Activated naive CD8-positive, alpha-beta T cell treated with anti-CD3 and anti-CD28 coated beads, Interleukin-2, amount 50 U/mL, for 16 hours (primary cell): Measurements from ENCODE around the gene PCDH1.
"Not testable (repeated sequence)": the region's sequence is repeated elsewhere in the genome, so short reads cannot be mapped to it uniquely, and the experiment has no call there.

ENCODE experiments used
- DNase-seq: peaks from one replicate; pipeline ENCODE4 v3.0.0-alpha.2; 2020; ENCODE audit warnings: low read depth, low spot score

Gene PCDH1

DNA sequence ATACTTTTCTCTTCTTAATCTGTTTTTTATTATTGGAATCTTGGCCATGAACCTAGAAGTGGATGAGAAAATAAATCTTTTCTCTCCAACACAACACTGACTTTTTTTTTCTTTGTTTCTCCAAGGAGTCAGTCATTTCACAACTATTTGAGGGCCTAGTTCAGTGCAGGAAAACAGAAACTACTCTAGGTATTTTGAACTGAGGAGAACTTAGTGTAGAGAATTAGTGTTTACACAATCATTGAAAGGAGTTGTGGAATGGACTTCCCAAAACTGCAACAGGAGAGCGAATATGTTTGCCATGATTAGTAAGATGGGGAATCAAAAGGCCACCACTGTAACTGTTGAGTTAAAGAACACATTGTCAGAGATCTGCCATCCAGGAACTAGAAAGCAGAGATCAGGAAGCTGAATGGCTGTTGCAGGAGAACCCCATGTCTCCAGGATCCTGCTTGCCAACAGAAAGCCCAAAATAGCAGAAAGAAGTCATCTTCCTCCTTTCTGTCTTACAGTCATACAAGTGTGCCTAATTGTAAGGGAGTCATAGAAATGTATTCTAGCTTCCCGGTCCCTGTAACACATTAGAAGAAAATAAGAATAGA lies 20.3 kb upstream of the PCDH1 start:
- no peak for DNase-seq

DNA sequence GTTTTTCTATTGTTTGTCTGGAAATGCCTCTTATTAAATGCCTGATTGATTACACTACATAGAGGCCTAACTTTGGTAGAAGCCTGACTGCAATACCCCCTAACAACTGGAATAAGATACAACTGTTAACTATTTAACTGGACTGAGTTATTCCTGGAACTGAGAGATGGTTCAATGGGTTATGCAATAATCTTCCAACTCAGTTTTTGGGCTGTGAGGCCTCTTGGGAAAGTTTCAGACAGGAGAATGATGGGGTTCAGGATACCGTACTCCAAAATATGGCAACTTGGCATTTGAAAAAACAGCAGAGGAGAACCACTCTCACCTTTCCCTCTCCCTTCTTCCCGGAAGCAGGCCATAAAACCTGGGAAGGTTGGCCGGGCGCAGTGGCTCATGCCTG lies 19.2 kb upstream of the PCDH1 start:
- no peak for DNase-seq

DNA sequence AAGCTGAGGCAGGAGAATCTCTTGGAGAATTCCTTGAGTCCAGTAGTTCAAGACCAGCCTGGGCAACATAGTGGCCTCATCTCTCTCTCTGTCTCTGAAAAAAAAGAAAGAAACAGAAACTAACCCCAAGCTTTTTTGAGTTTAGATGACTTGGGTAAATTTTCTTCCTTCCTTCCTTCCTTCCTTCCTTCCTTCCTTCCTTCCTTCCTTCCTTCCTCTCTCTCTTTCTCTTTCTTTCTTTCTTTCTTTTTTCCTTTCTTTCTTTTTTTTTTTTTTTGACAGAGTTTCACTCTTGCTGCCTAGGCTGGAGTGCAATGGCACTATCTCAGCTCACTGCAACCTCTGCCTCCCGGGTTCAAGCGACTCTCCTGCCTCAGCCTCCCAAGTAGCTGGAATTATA lies 12.2 kb upstream of the PCDH1 start:
- not testable (repeated sequence) for DNase-seq

DNA sequence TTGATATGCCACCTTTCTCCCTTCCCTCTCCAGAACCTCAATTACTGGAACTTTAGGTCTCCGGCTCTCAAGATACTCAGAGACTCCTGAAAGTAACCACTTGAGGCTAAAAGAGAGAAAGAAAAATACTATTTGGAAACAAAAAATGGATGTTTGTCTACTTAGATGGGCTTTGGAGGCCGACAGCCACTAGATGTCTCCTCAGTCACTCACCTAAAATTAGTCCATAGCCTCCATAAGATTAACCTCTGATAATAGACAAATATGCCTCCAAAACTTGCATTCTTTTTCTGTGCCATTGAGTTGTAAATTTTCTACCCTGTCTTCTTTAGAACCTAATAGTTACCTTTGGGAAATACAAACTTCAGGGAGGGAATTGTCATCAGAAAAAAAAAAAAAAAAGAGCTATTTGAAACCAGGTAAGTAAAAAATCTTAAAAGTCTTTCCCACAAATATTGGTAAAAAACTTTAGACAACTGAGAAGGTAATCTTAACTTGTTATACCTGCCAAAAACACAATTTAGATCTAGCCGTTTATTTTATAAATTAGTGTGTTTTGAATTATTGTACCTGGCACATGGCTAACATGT lies 11.2 kb upstream of the PCDH1 start:
- no peak for DNase-seq

DNA sequence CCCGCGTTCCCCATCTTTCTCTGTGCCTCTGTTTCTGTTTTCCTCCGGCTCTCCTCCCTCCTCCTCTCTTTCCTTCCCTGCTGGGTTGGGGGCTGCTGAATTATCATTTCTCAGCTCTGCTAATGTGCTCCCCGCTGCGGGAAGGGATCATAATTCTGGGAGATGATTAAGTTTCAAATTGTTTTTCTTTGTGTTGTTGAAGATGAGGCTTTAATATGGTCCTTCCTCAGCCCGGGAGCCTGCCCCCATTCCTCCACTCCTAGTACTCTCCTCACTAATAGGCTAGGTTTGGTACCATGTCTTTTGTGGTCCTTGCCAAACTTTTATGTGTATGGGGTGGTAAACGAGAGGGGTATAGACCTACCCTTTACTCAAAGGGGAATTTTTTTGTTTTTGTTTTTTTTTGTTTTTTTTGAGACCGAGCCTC lies 5.7 kb upstream of the PCDH1 start:
- DNase-seq: no peak

DNA sequence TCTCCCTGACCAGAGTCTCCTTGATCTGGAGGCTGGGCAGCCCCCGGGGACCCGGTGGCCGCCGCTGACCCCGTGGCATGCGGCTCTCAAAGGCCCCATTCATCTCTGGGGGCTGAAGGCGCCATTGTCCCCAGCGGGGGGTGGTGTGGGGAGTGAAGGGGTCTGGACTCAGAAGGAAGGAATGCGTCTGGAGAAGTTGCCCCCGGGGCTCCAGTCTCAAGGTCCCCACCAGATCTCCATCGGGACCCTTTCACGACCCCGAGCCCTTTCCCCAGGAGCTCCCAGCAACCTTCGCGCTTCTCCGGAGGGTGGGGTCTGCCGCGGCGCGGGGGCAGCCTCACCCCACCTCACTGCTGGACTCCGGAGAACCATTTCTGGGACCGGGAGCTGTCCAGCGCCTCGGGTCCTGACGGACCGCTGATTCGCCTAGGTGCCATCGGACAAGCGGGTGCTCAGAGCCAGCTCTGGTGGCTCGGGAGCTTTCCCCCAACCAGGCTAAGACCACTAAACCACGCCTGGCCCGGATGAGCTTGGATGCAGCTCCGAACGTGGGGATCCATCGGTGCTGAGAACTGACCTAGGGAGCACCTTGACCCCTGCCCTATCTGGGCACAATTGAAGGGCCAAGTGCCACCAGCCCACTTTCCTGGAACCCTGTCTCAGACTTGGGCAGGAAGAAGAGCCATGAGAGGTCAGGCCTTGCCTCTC lies 5.1 kb upstream of the PCDH1 start:
- DNase-seq: no peak

DNA sequence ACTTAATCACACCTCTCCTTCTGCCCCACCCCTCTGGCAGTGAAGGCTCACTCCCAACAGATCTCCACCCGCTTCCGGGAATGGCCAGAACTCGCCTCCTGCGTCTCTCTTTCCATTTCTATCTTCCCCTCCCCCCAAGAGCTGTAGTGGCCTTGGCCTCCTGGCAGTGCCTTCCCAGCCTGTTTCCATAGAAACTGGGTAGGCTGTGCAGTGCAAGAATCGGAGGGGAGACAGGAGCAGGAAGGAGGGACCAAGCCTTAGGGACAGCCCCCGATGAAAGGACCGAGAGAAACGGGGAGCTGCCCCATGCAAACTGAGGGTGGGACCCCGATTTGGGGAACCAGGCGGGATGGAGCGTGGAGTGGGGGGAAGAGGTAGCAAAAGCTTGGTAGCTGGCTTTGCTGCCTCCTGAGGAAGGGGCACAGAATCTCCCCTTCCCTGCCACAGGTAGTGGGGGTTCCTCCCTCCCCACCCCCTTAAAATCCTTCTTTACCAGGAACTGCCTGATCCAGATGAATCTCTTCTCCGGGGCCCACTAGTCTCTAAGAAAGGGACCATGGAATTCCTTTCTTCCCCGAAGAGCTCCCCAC lies 4.5 kb upstream of the PCDH1 start:
- DNase-seq: no peak

DNA sequence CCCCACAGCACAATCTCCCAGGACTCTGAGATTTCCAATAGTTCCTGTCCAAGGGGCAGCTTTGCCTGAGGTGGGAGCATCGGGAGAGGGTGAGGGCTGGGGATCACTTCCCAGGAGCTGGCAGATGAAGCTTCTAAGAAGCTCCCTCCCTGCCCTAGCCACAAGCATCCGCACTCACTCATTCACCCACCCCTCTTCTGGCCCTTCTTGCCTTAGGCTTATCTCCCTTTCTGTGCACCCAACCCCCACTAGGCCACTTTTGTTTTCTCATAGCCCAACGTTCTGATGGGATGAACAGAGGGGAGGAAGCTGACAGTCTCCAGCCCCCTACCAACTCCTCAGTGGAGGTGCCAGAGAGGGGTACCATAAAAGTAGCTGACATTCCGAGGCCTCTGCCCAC lies 3.7 kb upstream of the PCDH1 start:
- no peak for DNase-seq

DNA sequence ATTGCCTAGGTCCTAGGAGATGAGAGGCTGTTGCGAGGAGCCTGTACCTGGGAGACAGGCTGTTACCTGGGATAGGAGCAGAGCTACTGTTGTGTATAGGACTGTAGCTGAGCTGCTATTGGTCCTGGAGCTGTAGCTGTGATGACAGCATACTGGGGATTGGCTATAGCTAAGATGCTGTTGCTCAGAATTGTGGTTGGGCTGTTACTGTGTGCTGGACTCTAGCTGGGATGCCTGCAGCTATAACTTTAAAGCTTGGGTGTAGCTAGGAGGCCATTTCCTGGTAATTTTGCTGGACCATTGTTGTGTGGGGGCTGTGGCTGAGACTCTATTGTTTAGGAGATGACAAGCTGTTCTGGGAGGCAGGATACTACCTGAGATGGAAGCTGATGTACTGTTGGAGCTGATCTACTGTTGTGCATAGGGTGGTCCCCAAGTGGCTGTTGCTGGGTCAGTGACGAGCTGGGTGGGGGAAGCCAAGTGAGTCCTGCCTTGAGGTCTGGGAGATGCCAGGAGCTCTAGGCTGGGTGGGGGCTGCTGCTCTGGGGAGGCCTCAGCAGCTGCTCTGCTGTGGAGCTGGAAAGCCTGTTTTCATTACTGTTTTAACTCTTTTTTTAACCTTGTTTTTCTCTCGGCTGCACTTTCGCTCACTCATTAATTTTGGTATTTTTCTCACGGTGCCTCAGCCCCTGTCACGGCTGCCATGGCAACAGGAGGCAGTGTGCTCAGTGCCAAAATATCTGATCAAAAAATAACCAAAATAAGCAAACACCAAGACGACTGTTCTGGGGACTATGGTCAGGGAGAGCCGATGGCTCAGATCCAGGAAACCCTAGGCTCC lies 3.0 kb upstream of the PCDH1 start:
- no peak for DNase-seq

DNA sequence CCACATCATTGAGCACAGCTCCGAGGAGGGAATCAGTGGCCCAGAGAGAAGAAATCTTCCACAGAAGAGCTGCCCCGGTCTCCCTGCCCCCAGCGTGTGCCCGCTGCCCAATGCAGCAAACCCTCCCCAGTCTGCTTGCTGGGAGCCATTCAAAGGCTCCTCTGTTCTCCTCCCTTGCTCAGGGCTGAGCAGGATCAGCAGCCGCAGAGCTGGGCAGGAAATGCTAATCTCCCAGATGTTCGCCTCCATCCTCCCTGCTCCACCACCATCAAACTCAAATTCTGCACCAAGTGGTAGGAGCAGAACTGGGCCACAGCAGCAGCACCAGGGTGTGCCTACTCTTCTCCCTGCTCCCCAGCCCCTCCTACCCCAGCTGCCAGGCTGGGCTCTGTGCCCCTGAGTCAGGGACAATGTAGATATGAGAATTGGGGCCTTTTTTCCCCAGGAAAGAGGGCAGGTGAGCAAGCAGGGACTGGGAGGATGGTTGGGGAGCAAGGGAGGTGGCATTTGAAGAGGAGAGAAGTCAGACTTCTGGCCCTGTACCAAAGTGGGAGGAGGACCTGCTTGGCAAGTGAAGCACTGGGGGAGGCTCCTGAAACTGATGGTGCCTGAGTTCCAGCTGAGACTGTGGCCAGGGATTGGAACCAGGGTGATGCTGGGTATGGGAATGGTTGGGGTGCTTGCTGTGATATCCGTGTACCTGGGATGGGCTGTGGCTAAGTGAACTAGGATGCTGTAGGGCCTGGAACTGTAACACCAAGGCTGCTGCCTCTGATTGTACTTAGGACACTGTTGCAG lies 1.9 kb upstream of the PCDH1 start:
- DNase-seq: no peak

DNA sequence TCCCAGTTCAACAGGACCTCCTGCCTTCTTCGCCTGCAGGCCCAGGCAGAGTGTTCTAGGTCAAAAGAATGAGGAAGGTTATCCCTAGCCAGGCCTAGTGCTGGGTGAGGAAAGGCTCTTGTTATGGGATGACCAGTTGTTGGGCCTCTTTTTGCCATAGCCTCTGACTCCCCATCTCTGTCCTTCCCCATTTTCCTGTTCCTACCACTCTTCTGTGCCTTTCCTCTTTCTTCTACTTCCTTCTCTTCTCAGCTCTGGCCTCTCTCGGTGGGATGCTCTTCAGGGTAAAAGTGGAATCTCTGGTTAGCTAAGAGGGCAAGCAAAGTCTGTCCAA lies 1.2 kb upstream of the PCDH1 start:
- DNase-seq: no peak

DNA sequence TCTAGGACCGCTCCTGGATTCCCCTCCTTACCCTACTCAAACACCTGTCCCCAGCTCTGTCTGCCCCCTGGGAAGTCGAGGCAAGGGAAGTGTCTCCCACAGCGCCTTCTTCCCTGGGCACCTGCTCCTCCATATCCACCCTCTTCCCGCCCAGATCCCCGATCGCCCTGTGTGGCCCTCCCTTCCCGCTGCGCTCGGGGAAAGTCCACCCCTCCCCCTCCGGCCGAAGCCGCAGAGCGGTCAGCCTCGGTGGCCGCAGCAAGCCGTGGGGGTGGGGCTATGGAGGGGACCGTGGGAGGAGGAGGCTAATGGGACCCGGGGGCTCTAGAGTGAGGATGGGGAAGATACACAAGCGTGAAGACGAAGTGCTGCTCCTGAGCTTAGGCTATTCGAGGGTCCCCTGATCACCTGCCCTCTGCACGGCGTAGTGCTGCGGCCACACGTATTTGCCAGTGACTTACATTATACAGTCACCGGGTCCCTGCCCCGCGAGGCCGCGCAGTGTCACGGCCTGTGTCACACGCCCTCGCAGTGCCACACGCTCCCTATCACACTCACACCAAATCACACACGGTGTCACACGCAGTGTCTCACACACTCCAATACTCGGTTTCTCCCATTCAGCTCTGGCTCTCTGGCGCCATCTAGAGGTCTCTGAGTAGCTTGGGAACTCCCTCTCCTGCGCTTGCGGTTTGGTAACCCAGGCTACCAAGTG lies 658 bp upstream of the PCDH1 start:
- peak; percentile 76 for DNase-seq

DNA sequence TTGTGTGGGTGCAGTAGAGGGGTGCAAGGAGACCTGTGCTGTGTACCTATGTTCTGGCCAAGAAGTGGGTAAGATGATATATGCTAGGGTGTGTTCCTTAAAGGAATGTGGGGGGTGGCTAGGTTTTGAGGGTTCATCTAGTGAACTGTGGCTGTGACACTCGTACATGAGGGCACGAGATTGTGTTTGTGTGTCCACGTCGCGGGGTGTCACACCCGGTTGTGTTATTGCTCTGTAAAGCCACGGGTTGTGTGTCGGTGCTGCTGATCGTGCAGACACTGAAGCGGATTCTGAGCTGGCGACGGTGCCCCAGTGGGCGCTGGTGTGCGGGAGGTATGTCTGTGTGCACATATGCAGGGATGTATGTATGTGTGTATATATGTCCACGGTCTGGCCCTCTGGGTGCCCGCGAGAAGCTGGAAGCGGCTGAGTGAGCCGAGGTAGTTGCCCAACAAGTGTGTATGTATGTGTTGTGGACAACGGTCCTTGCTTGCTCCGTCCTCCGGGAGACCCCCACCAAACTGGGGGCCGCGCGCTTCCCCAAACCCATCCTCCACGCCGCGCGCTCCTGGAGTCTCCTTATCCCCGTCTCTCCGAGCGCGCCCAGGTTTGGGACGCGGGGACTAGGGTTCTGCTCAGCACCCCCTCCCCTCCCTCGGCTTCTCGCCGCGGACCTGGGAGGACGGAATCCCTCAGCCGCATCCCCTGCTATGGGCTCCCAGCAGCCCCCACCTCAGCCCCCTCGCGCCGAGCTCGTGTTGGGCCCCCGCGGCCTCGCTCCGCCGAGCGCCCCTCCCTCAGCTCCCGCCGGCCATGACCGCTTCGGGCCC lies 639 bp downstream of the PCDH1 start:
- DNase-seq: no peak

DNA sequence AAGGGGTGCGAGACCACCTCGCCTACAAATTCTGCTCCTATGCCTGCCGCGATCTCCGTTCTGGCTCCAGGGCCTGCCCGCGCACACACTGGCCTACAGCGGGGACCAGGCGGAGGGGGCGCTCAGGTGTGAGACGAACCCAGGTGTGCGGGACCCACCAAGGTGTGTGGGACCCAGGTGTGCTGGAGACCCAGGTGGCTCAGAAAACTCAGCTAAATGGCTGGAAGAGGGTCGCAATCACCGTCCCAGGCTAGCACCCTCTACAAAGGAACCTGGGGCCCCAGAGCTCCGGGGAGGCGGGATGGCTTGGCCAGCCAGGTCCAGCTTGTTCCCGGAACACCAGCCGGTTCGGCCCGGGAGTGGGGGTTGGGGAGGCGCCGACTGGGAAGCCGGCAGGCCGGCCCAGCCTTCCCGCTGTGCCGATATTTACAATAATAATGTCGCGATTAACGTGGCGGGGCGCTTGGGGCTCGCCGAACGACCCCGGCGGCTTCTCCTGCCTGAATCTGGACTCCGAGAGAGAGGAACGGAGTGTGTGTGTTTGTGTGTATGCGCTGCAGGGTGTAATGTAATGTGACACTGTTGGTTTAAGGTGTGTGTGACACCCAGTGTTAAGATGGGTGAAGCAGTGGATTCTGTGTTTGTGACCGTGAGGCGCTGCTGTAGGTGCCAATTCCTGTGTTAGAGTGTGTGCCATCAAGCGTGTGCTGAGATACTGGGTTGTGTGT lies 1.4 kb downstream of the PCDH1 start:
- DNase-seq: no peak

DNA sequence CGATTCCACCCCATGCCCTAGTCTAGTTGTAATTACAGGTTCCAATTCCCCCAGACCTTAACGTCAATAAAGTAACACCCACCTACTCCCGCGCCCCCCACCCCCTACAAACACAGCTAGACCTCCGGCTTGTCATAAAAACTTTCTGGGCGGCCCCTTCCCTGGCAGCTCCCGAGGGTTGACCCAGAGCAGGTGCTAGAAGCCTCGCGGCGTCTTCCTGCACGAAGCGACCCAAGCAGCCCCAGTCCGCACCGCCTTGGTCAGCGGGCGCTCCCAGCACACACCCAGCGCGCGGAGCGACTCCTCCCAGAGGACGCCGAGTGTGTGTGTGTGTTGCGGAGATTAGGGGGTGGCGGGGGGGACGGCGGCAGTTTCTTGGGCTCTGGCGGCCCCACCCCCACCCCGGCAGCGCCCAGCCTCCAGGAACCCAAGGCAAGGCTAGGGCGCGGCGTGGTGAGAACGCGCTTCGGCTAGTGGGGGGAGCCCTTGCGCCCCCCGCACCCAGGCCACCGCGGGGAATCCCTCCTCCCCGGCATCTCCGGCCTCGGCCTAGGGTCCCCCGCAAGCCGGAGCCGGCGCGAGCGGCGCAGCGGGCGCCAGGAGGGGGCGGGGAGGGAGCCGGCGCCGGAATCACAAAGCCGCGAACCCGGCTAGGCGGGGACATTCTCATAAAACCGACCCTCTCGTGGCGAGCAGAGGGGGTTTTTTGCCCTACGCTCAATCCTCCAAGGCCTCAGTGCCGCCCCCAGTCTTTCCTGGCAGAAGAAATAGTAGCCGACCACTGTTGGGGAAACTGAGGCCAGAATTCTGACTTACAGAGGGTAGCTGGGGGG lies 2.2 kb downstream of the PCDH1 start:
- DNase-seq: no peak

DNA sequence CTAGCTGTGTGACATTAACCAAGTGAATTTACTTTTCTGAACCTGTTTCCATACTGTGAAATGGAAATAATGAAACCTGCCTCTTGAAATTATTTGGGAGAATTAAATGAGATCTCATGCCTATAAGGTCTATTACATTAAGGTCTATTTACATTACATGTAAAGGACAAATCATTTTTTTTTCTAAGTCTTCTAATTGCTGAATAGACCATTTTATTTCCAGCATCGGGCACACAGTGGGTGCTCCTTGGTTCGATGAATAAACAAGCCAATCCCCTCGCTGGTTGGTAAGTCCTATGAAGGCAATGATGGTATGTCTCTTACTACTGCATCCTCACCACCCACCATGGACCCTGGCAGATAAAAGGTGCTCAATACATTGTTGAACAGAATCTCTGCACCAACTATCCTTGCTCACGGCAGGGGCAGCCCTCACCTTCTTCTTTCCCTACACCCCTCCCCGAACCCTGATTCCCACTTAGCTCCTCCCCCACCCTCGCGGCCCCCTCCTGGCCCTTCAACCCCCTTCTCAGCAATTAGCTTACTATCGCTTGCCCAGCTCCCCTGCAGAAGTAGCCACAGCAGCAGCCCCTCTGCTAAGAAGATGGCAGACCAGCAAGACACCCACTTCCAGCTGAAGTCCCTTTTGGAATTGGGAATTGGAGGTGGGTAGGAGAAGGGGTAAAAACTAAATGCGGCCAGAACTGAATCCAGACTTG lies 3.0 kb downstream of the PCDH1 start:
- no peak for DNase-seq

DNA sequence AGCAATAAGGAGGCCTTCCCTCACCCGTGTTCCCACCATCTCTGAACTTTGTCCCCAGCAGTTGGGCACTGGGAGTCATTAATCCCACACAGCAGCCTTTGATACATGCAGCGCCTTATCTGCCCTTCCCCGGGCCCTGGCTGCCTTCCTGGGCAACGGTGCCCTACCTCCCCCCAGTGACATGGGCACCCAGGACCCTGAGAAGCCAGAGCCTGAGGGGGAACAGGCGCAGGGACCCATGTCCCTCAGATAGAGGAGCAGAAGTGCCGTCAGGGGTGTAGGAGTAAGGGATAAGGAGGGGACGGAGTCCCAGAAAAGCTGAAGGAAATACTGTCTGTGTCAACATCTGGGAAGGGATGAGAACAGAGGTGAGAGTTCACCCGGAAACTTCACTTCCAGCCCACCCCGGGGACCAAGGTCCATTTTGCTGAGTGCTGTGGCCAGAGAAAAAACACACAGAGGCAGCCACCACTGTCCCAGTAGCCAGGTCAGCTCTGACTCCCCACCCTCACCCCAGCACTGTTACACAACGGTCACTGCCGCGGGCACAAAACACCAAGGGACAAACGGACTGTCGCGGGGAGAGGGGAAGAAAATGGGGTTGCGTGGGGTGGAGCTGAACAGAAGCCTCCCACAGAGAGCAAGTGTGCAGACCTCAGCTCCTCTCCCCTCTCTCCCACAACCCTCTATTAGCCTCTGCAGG lies 3.8 kb downstream of the PCDH1 start:
- no peak for DNase-seq
